NB4 (cell line): Measurements from ENCODE around the gene BBS9.

Experiments used
- CTCF ChIP-seq: IDR thresholded peaks from one replicate; pipeline ENCODE4 v1.5.1; 2012; ENCODE audit warnings: low read depth, low read length
- MAX ChIP-seq: IDR thresholded peaks from 2 replicates; pipeline ENCODE4 v1.6.1; 2011; ENCODE audit warnings: low read depth, low read length
- MYC ChIP-seq: IDR thresholded peaks from 2 replicates; pipeline ENCODE4 v1.6.1; 2011; ENCODE audit warnings: low read depth, low read length
- POLR2A ChIP-seq: IDR thresholded peaks from 2 replicates; pipeline ENCODE4 v1.6.1; 2011; ENCODE audit warnings: mild to moderate bottlenecking; ENCODE audit not compliant: insufficient read length; ENCODE audit errors: extremely low read depth

GRCh38 chr7:33517191-33517590, 387.8 kb downstream of the BBS9 start:
- TF ChIP-seq CTCF (no peak), POLR2A (no peak), MAX (no peak), MYC (no peak)
